ENCODE measurements around the gene BRWD1.
A peak's percentile ranks its signal among the peaks of the same experiment; 100 is the strongest.

Gene BRWD1

DNA sequence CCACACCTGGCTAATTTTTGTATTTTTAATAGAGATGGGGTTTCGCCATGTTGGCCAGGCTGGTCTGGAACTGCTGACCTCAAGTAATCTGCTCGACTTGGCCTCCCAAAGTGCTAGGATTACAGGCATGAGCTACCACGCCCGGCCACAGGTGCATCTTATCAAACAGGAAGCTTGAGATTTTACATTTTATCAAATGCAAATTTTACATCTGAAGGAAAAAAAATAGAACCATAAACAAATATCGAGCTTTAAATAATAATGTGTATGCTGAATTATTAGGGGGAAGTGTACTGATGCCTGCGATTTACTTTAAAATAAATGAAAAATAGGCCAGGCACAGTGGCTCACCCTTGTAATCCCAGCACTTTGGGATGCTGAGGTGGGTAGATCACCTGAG is 16.6 kb upstream of the BRWD1 start:
- DNase-seq (ENCODE audit: low read depth in 2 of 3, low spot score in 2 of 3): no peak

DNA sequence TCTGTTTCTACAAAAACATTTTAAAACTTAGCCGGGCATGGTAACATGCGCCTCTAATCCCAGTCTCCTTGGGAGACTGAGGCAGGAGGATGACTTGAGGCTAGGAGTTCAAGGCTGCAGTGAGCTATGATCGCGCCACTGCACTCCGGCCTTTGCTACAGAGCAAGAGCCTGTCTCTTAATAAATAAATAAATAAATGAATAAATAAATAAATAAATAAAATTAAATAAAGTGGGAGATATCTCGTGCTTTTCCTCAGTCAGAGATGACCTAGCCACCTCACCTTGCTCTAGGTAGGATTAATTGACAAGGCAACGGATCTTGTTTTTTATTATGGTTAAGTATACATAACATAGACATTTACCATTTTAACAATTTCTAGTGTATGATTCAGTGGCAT is 14.3 kb upstream of the BRWD1 start:
- no peak for DNase-seq (ENCODE audit: low read depth in 2 of 3, low spot score in 2 of 3)

GRCh38 chr21:39326607-39327307 is 13.3 kb upstream of the BRWD1 start:
- no peak for DNase-seq (ENCODE audit: low read depth in 2 of 3, low spot score in 2 of 3)

GRCh38 chr21:39325458-39325857 is 12.0 kb upstream of the BRWD1 start:
- no peak for DNase-seq (ENCODE audit: low read depth in 2 of 3, low spot score in 2 of 3)

GRCh38 chr21:39321424-39321823 is 8.0 kb upstream of the BRWD1 start:
- no peak for DNase-seq (ENCODE audit: low read depth in 2 of 3, low spot score in 2 of 3)

- no peak for DNase-seq (ENCODE audit: low read depth in 2 of 3, low spot score in 2 of 3)
These were observed 6.4 kb upstream of the BRWD1 start for GRCh38 chr21:39319814-39320332.

GRCh38 chr21:39319251-39319756 is 5.9 kb upstream of the BRWD1 start:
- DNase-seq (ENCODE audit: low read depth in 2 of 3, low spot score in 2 of 3): no peak

DNA sequence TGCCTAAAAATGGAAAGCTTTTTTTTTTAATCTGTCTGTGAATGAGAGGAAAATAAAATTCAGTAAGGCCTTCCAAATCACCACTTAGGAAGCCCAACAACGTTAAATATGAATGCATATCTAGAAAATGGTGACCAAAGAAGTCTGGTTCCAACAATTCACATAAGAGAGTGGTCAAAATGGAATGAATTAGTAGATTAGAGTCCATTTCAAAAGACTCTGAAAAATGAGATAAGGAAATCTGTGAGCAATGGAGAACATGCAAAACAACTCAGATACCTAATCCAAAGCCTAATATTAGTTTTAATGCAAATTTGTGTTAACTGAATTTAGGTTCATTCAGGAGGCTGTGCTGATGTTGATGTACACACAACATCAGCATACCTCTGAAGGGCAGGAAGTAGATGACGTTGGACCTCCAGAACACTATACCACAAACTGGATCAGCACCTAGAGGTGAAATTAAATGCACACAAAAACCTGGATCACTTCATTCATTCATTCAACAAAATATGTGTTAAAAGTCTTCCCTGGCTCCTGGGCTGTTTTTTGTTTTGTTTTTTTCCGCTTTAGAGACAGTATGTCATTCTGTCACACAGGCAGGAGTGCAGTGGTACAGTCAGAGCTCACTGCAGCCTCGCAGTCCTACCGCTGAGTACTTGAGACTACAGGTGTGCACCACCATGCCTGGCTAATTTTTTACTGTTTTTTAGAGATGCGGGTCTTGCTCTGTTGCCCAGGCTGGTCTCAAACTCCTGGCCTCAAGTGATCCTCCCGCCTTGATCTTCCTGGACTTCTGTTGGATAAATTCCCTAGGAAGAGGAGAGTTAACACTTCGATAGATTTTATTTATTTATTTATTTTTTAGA is 4.9 kb upstream of the BRWD1 start:
- no peak for DNase-seq (ENCODE audit: low read depth in 2 of 3, low spot score in 2 of 3)

GRCh38 chr21:39317134-39318090 is 4.0 kb upstream of the BRWD1 start:
- no peak for DNase-seq (ENCODE audit: low read depth in 2 of 3, low spot score in 2 of 3)

DNA sequence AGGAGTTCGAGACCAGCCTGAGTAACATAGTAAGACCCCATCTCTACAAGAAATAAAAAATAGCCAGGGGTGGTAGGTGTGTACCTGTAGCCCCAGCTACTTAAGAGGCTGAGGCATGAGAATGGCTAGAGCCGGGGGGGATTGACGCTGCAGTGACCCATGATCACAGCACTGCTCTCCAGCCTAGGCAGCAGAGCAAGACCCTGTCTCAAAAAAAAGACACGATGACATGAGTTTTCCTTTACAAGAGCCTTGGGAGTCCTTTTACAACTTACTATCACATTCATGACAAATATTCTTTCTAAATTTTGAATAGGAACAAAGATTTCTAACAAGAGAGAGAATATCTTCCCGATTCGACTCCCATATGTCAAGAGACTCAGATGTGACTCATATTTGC is 3.3 kb upstream of the BRWD1 start:
- no peak for DNase-seq (ENCODE audit: low read depth in 2 of 3, low spot score in 2 of 3)

GRCh38 chr21:39315603-39316445 is 2.4 kb upstream of the BRWD1 start:
- DNase-seq (ENCODE audit: low read depth in 2 of 3, low spot score in 2 of 3): no peak

- peak; percentile 17 to 31 (median 30) for DNase-seq (ENCODE audit: low read depth in 2 of 3, low spot score in 2 of 3)
These were observed 953 bp upstream of the BRWD1 start for GRCh38 chr21:39314143-39315027.

GRCh38 chr21:39313042-39313570 is 326 bp downstream of the BRWD1 start:
- peak in 1 of 3 experiments; percentile 24 for DNase-seq (ENCODE audit: low read depth in 2 of 3, low spot score in 2 of 3)

DNA sequence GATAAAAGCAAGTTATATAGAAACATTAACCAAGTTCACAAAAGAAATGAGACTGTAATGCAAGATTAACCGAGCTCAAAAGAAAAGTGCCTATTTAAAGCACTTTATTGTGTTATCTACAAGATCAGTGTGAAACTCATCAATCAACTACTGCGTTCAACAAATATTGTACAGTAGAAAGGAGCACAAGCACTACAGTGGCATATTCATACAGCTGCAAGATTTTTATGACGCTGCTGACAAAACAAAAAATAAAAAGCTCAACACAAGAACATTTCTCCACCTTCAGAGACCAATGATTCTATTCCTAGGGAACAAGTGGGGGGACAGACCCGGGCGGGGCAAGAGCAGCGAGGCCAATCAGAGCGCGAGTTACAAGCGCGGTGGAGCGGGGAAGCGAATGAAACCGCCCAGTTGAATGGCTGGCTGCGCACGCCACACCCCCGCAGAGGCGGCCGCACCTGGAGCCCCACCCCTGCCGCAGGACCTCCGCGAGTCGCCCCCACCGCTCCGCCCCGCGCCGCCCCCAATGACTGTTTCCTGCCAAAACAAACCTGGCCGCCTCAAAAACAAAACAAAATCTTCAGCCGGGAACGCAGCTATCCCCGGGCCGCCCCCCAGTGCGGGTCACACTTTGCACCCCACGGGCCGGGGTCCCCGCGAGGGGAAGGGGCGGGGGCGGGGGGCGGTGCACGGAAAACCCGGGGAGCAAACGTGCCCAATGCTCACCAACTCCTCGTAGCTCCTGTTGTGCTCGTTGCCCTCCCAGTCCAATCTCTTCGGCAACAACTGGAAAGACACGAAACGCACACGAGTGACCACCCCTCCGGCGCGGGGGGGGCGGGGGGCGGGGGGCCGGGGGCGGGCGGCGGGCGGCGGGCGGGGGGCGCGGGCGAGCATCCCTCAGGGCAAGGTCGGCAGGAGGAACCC is 1.1 kb downstream of the BRWD1 start:
- peak; percentile 90 to 95 (median 93) for DNase-seq (ENCODE audit: low read depth in 2 of 3, low spot score in 2 of 3)

DNA sequence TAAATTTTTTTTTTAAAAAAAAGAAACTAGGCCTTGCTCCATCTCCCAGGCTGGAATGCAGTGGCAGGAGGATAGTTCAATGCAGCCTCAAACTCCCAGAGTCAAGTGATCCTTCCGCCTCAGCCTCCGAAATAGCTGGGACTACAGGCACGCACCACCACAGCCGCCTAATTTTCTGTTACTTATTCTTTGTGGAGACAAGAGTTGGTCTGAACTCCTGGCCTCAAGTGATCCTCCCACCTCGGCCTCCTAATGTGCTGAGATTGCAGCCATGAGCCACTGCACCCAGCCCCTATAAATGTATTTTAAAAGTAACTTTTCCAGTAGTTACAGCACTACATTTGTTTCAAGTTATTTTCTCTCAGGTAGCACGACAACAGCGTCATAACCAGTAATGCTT is 2.3 kb downstream of the BRWD1 start:
- DNase-seq (ENCODE audit: low read depth in 2 of 3, low spot score in 2 of 3): no peak

DNA sequence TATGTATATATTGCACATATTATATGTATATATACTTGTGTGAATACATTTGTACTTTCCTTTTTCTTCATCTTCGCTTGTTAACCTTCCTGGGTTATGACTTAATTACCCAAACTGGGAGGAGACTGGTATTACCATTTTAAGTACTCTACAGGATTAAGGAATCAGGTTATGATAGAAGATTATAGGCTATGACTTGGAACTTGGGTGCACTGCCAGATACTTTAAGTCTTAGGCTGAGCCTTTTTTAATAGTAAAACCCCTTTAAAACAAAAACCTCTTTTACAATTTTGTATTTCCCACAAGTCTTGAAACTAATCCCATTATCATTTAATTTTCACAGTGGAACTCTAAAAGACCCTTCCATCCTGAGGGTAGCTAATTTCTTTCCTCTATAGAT is 6.0 kb downstream of the BRWD1 start:
- DNase-seq (ENCODE audit: low read depth in 2 of 3, low spot score in 2 of 3): no peak

GRCh38 chr21:39300587-39300986 is 12.8 kb downstream of the BRWD1 start:
- no peak for DNase-seq (ENCODE audit: low read depth in 2 of 3, low spot score in 2 of 3)

DNA sequence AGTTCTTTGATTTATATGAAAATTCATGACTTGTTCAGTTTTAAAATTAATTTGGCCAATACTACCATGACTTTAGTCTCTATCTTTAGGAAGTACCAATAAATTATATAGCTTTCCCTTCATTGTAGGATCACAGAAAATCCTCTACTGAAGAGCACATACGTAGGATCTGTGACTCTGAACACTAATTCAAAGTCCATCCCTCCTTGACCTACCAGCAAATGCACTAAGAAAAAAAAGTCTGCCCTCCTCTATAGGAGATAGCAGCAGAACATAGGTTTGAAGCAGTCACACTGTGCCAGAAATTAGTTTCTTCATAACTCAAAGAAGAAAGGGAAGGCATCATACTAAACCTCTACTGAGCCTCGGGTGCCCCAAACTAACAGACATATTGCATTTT is 16.5 kb downstream of the BRWD1 start:
- no peak for DNase-seq (ENCODE audit: low read depth in 2 of 3, low spot score in 2 of 3)

Data from activated CD8-positive, alpha-beta memory T cell treated with anti-CD3 and anti-CD28 coated beads for 48 hours (primary cell).